ENCODE measurements around the gene ANKHD1.

ANKHD1 gene

DNA sequence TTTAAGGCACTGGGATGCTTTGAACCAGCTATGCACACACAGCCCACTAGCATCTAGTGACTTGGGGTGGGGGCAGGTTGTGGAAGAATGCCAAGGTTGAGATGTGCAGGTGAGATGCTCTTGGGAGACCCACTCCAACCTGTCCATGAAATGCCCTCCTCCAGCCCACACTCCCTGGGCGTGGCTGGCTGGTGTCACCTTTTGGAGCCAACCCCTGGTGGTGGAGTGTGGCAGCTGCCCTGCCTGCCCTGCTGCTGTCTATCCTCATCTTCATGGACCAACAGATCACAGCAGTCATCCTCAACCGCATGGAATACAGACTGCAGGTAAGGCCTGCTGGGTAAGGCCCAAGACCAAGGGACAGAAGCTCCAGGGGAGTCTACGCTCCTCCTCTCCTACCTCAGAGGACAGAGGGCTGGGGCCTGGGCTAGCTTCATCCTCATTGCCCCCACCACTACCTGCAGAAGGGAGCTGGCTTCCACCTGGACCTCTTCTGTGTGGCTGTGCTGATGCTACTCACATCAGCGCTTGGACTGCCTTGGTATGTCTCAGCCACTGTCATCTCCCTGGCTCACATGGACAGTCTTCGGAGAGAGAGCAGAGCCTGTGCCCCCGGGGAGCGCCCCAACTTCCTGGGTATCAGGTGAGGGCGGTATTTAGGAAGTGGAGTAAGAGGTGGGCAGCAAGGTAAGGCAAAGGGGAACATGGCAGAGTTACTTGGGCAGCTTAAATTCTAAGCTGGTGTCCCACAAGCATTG is 34.2 kb upstream of the ANKHD1 start:
- no peak overlapping the region for H2AK5ac ChIP-seq (ENCODE audit: low read depth, low read length)
- no peaks in the 10 kb centered on the region for H3K9me3 ChIP-seq (replicated peaks in 1 of 2; ENCODE audit: control insufficient read depth in 2 of 2, insufficient read depth in 1 of 2, low read depth in 1 of 2, low read length in 2 of 2)
- peaks cover 0 to 2% of the 10 kb centered on the region in 2 donors for H3K4me1 ChIP-seq (ENCODE audit: control insufficient read depth in 2 of 2, insufficient read depth in 1 of 2, low read depth in 1 of 2, low read length in 2 of 2)
- H3K18ac ChIP-seq (ENCODE audit: low read length), result no peak overlapping the region
- no peak for DNase-seq (ENCODE audit: low spot score)
- no peak overlapping the region for H3K4ac ChIP-seq (ENCODE audit: low read length)
- H2BK15ac ChIP-seq (ENCODE audit: low read length), result no peak overlapping the region
- no peak overlapping the region for H2BK5ac ChIP-seq (ENCODE audit: low read length)
- no peak overlapping the region for H4K8ac ChIP-seq (ENCODE audit: low read depth, low read length)
- no peaks in the 10 kb centered on the region for H3K79me1 ChIP-seq (ENCODE audit: low read depth, low read length)
- H2BK12ac ChIP-seq (ENCODE audit: low read length), result no peak overlapping the region
- no peak overlapping the region for H3K23ac ChIP-seq (ENCODE audit: low read depth, low read length, poor library complexity)
- H4K91ac ChIP-seq (ENCODE audit: low read depth, low read length, poor library complexity), result no peak overlapping the region
- H3K4me2 ChIP-seq (ENCODE audit: insufficient read depth, low read length, poor library complexity, severe bottlenecking), result no peak overlapping the region
- peak overlapping the region; percentile 44 for H3K9ac ChIP-seq (ENCODE audit: low read depth, low read length, poor library complexity)
- no peak overlapping the region for H2BK120ac ChIP-seq (ENCODE audit: low read depth, low read length)
- no CpG with 5 or more reads among the region's 8 CpGs for WGBS, 2 donors (ENCODE audit: extremely low coverage in 2 of 2, insufficient read length in 2 of 2, insufficient replicate concordance in 1 of 2)
- peak overlapping the region in 1 of 2 donors; percentile 25 for H3K4me3 ChIP-seq (ENCODE audit: low read length in 2 of 2)
- H3K14ac ChIP-seq (ENCODE audit: low read length), result no peak overlapping the region
- no peaks in the 10 kb centered on the region for H3K36me3 ChIP-seq (replicated peaks in 1 of 2; ENCODE audit: control insufficient read depth in 2 of 2, insufficient read depth in 2 of 2, low read length in 2 of 2)
- H2AFZ ChIP-seq (ENCODE audit: low read length), result no peak overlapping the region
- no peak overlapping the region for H3K27ac ChIP-seq (replicated peaks; ENCODE audit: low read length)
- H3K27me3 ChIP-seq (ENCODE audit: control insufficient read depth in 3 of 3, insufficient read depth in 3 of 3, low read depth in 1 of 3, low read length in 3 of 3), result peaks cover 0 to 8% (median 0%) of the 10 kb centered on the region in 3 experiments

DNA sequence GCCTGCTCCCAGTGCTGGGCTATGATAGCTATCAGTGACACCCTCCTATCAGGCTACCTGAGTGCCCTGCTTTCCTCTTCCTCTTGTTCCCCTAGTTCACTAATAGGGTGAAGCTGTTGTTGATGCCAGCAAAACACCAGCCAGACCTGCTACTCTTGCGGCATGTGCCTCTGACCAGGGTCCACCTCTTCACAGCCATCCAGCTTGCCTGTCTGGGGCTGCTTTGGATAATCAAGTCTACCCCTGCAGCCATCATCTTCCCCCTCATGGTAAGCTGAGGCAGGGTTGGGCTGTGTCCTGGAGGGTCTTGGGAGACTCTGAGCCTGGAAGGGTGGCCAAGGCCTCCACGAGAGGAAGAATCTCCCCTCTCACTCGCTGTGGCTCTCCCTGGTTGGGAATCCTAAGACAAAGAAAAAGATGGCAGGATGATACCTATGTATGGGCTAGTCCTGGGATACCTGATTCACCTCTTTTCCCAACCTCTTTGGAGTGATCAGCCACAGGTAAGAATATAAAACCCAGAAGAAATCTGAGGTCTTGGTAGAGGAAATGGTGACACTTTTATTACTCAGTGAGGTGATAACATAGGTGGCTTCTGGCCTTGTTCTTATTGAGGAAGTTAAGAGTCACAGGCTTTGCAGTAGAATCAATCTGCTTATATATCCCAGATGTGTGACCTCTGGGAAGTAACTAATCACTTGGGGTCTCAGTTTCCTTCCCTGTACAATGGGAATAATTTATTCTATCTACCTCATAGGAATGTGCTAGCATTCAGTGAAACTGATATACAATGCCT is 30.1 kb upstream of the ANKHD1 start:
- H3K14ac ChIP-seq (ENCODE audit: low read length), result no peak overlapping the region
- H3K4me1 ChIP-seq (ENCODE audit: control insufficient read depth in 2 of 2, insufficient read depth in 1 of 2, low read depth in 1 of 2, low read length in 2 of 2), result peaks cover 0 to 2% of the 10 kb centered on the region in 2 donors
- H4K8ac ChIP-seq (ENCODE audit: low read depth, low read length), result no peak overlapping the region
- H2BK12ac ChIP-seq (ENCODE audit: low read length), result no peak overlapping the region
- no peak overlapping the region for H2AK5ac ChIP-seq (ENCODE audit: low read depth, low read length)
- H4K91ac ChIP-seq (ENCODE audit: low read depth, low read length, poor library complexity), result no peak overlapping the region
- no peaks in the 10 kb centered on the region for H3K79me1 ChIP-seq (ENCODE audit: low read depth, low read length)
- H2BK5ac ChIP-seq (ENCODE audit: low read length), result no peak overlapping the region
- H3K18ac ChIP-seq (ENCODE audit: low read length), result no peak overlapping the region
- H3K23ac ChIP-seq (ENCODE audit: low read depth, low read length, poor library complexity), result no peak overlapping the region
- H3K9ac ChIP-seq (ENCODE audit: low read depth, low read length, poor library complexity), result peak overlapping the region; percentile 13
- no peak for DNase-seq (ENCODE audit: low spot score)
- no peak overlapping the region for H2BK15ac ChIP-seq (ENCODE audit: low read length)
- H3K36me3 ChIP-seq (replicated peaks in 1 of 2; ENCODE audit: control insufficient read depth in 2 of 2, insufficient read depth in 2 of 2, low read length in 2 of 2), result no peaks in the 10 kb centered on the region
- no CpG with 5 or more reads among the region's 3 CpGs for WGBS, 2 donors (ENCODE audit: extremely low coverage in 2 of 2, insufficient read length in 2 of 2, insufficient replicate concordance in 1 of 2)
- no peaks in the 10 kb centered on the region for H3K9me3 ChIP-seq (replicated peaks in 1 of 2; ENCODE audit: control insufficient read depth in 2 of 2, insufficient read depth in 1 of 2, low read depth in 1 of 2, low read length in 2 of 2)
- no peak overlapping the region for H3K4me2 ChIP-seq (ENCODE audit: insufficient read depth, low read length, poor library complexity, severe bottlenecking)
- no peak overlapping the region for H2AFZ ChIP-seq (ENCODE audit: low read length)
- H3K4ac ChIP-seq (ENCODE audit: low read length), result no peak overlapping the region
- H3K27ac ChIP-seq (replicated peaks; ENCODE audit: low read length), result no peak overlapping the region
- H3K27me3 ChIP-seq (ENCODE audit: control insufficient read depth in 3 of 3, insufficient read depth in 3 of 3, low read depth in 1 of 3, low read length in 3 of 3), result no peaks in the 10 kb centered on the region
- no peak overlapping the region for H2BK120ac ChIP-seq (ENCODE audit: low read depth, low read length)
- H3K4me3 ChIP-seq (ENCODE audit: low read length in 2 of 2), result no peak overlapping the region

DNA sequence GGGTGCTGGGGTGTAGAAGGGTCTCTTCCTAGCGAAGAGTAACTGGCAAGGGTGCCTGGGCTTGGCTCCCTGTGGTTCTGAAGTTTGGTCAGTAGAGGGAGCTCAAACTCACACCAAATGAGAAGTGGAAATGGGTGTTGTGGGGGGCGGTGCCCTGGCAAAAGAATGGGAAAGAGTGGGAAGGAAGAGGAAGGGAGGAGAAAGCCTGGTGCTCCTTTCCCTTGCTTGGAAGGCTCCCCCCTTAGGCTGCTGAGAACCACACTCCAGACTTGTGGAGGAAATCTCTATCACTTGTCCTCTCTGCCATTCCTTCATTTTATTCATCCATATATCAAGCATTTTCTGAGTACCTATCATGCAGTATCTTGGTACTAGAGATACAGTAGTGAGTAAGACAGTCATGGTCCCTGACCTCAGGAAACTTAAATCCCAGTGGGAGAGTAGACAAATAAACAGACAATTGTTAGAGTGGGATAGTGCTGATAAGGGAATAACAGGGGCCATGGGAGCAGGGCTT is 28.6 kb upstream of the ANKHD1 start:
- Histone ChIP-seq H2BK12ac (ENCODE audit: low read length) (no peak overlapping the region), H3K4me2 (ENCODE audit: insufficient read depth, low read length, poor library complexity, severe bottlenecking) (no peak overlapping the region), H3K9ac (ENCODE audit: low read depth, low read length, poor library complexity) (no peak overlapping the region), H3K9me3 (replicated peaks in 1 of 2; ENCODE audit: control insufficient read depth in 2 of 2, insufficient read depth in 1 of 2, low read depth in 1 of 2, low read length in 2 of 2) (no peaks in the 10 kb centered on the region), H2AK5ac (ENCODE audit: low read depth, low read length) (no peak overlapping the region), H3K18ac (ENCODE audit: low read length) (no peak overlapping the region), H2BK120ac (ENCODE audit: low read depth, low read length) (no peak overlapping the region), H2BK15ac (ENCODE audit: low read length) (no peak overlapping the region), H3K4ac (ENCODE audit: low read length) (no peak overlapping the region), H2BK5ac (ENCODE audit: low read length) (no peak overlapping the region), H3K4me3 (ENCODE audit: low read length in 2 of 2) (no peak overlapping the region), H3K79me1 (ENCODE audit: low read depth, low read length) (no peaks in the 10 kb centered on the region), H3K4me1 (ENCODE audit: control insufficient read depth in 2 of 2, insufficient read depth in 1 of 2, low read depth in 1 of 2, low read length in 2 of 2) (peaks cover 0 to 2% of the 10 kb centered on the region in 2 donors), H4K91ac (ENCODE audit: low read depth, low read length, poor library complexity) (no peak overlapping the region), H4K8ac (ENCODE audit: low read depth, low read length) (no peak overlapping the region), H3K23ac (ENCODE audit: low read depth, low read length, poor library complexity) (no peak overlapping the region), H3K27me3 (ENCODE audit: control insufficient read depth in 3 of 3, insufficient read depth in 3 of 3, low read depth in 1 of 3, low read length in 3 of 3) (no peaks in the 10 kb centered on the region), H3K14ac (ENCODE audit: low read length) (no peak overlapping the region), H3K36me3 (replicated peaks in 1 of 2; ENCODE audit: control insufficient read depth in 2 of 2, insufficient read depth in 2 of 2, low read length in 2 of 2) (no peaks in the 10 kb centered on the region), H2AFZ (ENCODE audit: low read length) (peak overlapping the region; percentile 72), H3K27ac (replicated peaks; ENCODE audit: low read length) (no peak overlapping the region)
- DNase-seq (ENCODE audit: low spot score), result peak; percentile 67
- no CpG with 5 or more reads among the region's 2 CpGs for WGBS, 2 donors (ENCODE audit: extremely low coverage in 2 of 2, insufficient read length in 2 of 2, insufficient replicate concordance in 1 of 2)

DNA sequence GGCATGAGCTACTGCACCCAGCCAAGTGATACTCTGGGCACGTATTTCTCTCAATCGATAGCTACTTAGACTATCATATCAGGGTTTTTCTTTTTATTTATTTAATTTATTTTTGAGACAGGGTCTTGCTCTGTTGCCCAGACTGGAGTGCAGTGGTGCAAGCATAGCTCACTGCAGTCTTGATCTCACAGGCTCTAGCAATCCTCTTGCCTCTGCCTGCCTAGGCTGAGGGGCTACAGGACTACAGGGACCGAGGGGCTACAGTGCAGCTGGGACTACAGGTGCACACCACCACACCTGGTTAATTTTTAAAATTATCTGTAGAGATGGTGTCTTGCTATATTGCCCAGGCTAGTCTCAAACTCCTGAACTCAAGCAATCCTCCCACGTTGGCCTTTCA is 20.3 kb upstream of the ANKHD1 start:
- no peak overlapping the region for H3K9ac ChIP-seq (ENCODE audit: low read depth, low read length, poor library complexity)
- no peak overlapping the region for H2BK5ac ChIP-seq (ENCODE audit: low read length)
- H2AFZ ChIP-seq (ENCODE audit: low read length), result no peak overlapping the region
- H3K4me2 ChIP-seq (ENCODE audit: insufficient read depth, low read length, poor library complexity, severe bottlenecking), result no peak overlapping the region
- H4K91ac ChIP-seq (ENCODE audit: low read depth, low read length, poor library complexity), result no peak overlapping the region
- no peaks in the 10 kb centered on the region for H3K27me3 ChIP-seq (ENCODE audit: control insufficient read depth in 3 of 3, insufficient read depth in 3 of 3, low read depth in 1 of 3, low read length in 3 of 3)
- H2BK120ac ChIP-seq (ENCODE audit: low read depth, low read length), result no peak overlapping the region
- H2BK15ac ChIP-seq (ENCODE audit: low read length), result no peak overlapping the region
- no peaks in the 10 kb centered on the region for H3K9me3 ChIP-seq (replicated peaks in 1 of 2; ENCODE audit: control insufficient read depth in 2 of 2, insufficient read depth in 1 of 2, low read depth in 1 of 2, low read length in 2 of 2)
- no peak overlapping the region for H4K8ac ChIP-seq (ENCODE audit: low read depth, low read length)
- no peak overlapping the region for H3K18ac ChIP-seq (ENCODE audit: low read length)
- WGBS, 2 donors (ENCODE audit: extremely low coverage in 2 of 2, insufficient read length in 2 of 2, insufficient replicate concordance in 1 of 2), result no CpG with 5 or more reads among the region's 4 CpGs
- H3K36me3 ChIP-seq (replicated peaks in 1 of 2; ENCODE audit: control insufficient read depth in 2 of 2, insufficient read depth in 2 of 2, low read length in 2 of 2), result no peaks in the 10 kb centered on the region
- no peak overlapping the region for H3K23ac ChIP-seq (ENCODE audit: low read depth, low read length, poor library complexity)
- no peak overlapping the region for H3K14ac ChIP-seq (ENCODE audit: low read length)
- no peak overlapping the region for H3K4ac ChIP-seq (ENCODE audit: low read length)
- H3K27ac ChIP-seq (replicated peaks; ENCODE audit: low read length), result no peak overlapping the region
- H3K4me1 ChIP-seq (ENCODE audit: control insufficient read depth in 2 of 2, insufficient read depth in 1 of 2, low read depth in 1 of 2, low read length in 2 of 2), result no peaks in the 10 kb centered on the region
- H2AK5ac ChIP-seq (ENCODE audit: low read depth, low read length), result no peak overlapping the region
- no peaks in the 10 kb centered on the region for H3K79me1 ChIP-seq (ENCODE audit: low read depth, low read length)
- no peak overlapping the region for H3K4me3 ChIP-seq (ENCODE audit: low read length in 2 of 2)
- no peak for DNase-seq (ENCODE audit: low spot score)
- no peak overlapping the region for H2BK12ac ChIP-seq (ENCODE audit: low read length)
